B cell (primary cell): ENCODE results near the gene TNIK. TPM values are rescaled to one million over a fixed set of nuclear protein-coding genes. Genes with fewer than 3 reads are reported as not detected.

Source experiments
- ATAC-seq: fragments of 200-7000 bp; cut with Tn5 transposase; one replicate; pipeline ENCODE4 v1.10.0; 2021; ENCODE audit warnings: low read depth, mild to moderate bottlenecking, moderate number of reproducible peaks, moderate library complexity
- CTCF ChIA-PET: fragments of 350-600 bp; sonication (Branson Sonifier 250); formaldehyde crosslinking; loops from one replicate; lab custom pipeline; 2021; ENCODE audit warnings: antibody characterized with exemption, inconsistent platforms; lab: Charles Lee
- POLR2A ChIA-PET: fragments of 350-600 bp; sonication (Branson Sonifier 250); formaldehyde crosslinking; loops from one replicate; lab custom pipeline; 2021; ENCODE audit warnings: antibody characterized with exemption; lab: Charles Lee
- DNase-seq: peaks from one replicate; pipeline ENCODE4 v3.0.0; 2013
- H2AFZ ChIP-seq: 2 replicates; pipeline ENCODE4 v1.6.1; 2012; ENCODE audit warnings: mild to moderate bottlenecking, low read depth, low read length; ENCODE audit not compliant: insufficient read depth, poor library complexity, severe bottlenecking
- H3K27ac ChIP-seq, 2 donors: 1 replicate in 1 of 2; 2 replicates in 1 of 2; pipeline ENCODE4 v1.5.1; 2012 to 2013; ENCODE audit warnings: low read length in 2 of 2, mild to moderate bottlenecking in 2 of 2, moderate library complexity in 1 of 2
- H3K27me3 ChIP-seq, 4 experiments: fragments of 200-600 bp in 1 of 4; sonication (generic) in 1 of 4; replicated peaks in 1 of 4; 1 replicate in 2 of 4; 2 replicates in 2 of 4; pipeline versions ENCODE4 v1.6.1 to v1.7.0; 2013 to 2016; ENCODE audit warnings: low read length in 3 of 4, mild to moderate bottlenecking in 2 of 4, mixed read lengths in 1 of 4, moderate library complexity in 1 of 4; ENCODE audit not compliant: insufficient read depth in 4 of 4, control insufficient read depth in 3 of 4; ENCODE audit errors: control extremely low read depth in 1 of 4
- H3K36me3 ChIP-seq, 2 experiments: replicated peaks in 1 of 2; 1 replicate in 1 of 2; 2 replicates in 1 of 2; pipeline versions ENCODE4 v1.6.1 to v1.7.1; 2013; ENCODE audit warnings: low read length in 1 of 2; ENCODE audit not compliant: insufficient read depth in 2 of 2, control insufficient read depth in 1 of 2; ENCODE audit errors: control extremely low read depth in 1 of 2, extremely low read depth in 1 of 2
- H3K4me1 ChIP-seq, 2 donors: fragments of 200-600 bp in 1 of 2; sonication (generic) in 1 of 2; 1 replicate in 1 of 2; 2 replicates in 1 of 2; pipeline versions ENCODE4 v1.5.1 to v1.6.1; 2013 to 2017; ENCODE audit warnings: low read length in 2 of 2; ENCODE audit not compliant: control insufficient read depth in 2 of 2, insufficient read depth in 2 of 2
- H3K4me2 ChIP-seq: replicated peaks from 2 replicates; pipeline ENCODE3; 2012; ENCODE audit warnings: mild to moderate bottlenecking, low read depth, low read length; ENCODE audit not compliant: poor library complexity, severe bottlenecking
- H3K4me3 ChIP-seq, 5 experiments: fragments of 200-600 bp in 1 of 5; sonication (generic) in 1 of 5; 1 replicate in 3 of 5; 2 replicates in 2 of 5; pipeline versions ENCODE4 v1.5.1 to v1.7.0; 2011 to 2016; ENCODE audit warnings: low read length in 4 of 5, mild to moderate bottlenecking in 4 of 5, low read depth in 2 of 5, control low read depth in 1 of 5, moderate library complexity in 1 of 5; ENCODE audit not compliant: insufficient read depth in 1 of 5; ENCODE audit errors: control extremely low read depth in 1 of 5, extremely low read depth in 1 of 5
- H3K79me2 ChIP-seq: fragments of 200-600 bp; sonication (generic); one replicate; pipeline ENCODE4 v1.6.0; 2016; ENCODE audit warnings: low read length; ENCODE audit not compliant: control insufficient read depth, insufficient read depth
- H3K9ac ChIP-seq: fragments of 200-600 bp; sonication (generic); 2 replicates; pipeline ENCODE4 v1.6.1; 2017; ENCODE audit warnings: mild to moderate bottlenecking, low read length, moderate library complexity
- H3K9me3 ChIP-seq, 3 donors: one replicate each; pipeline versions ENCODE4 v1.6.1 to v1.7.1; 2013; ENCODE audit warnings: low read length in 2 of 3; ENCODE audit not compliant: control insufficient read depth in 2 of 3, insufficient read depth in 1 of 3; ENCODE audit errors: control extremely low read depth in 1 of 3
- H4K20me1 ChIP-seq: 2 replicates; pipeline ENCODE4 v1.6.0; 2012; ENCODE audit warnings: mild to moderate bottlenecking, low read length; ENCODE audit not compliant: insufficient read depth, control insufficient read depth, poor library complexity, severe bottlenecking
- H3K27ac Mint-ChIP-seq: one replicate; pipeline ENCODE4 v1.8.0; 2021; ENCODE audit warnings: mixed read lengths
- H3K27me3 Mint-ChIP-seq: one replicate; pipeline ENCODE4 v1.8.0; 2021; ENCODE audit warnings: mixed read lengths
- H3K4me1 Mint-ChIP-seq: one replicate; pipeline ENCODE4 v1.8.0; 2021; ENCODE audit warnings: mixed read lengths
- H3K4me3 Mint-ChIP-seq: one replicate; pipeline ENCODE4 v1.8.0; 2021; ENCODE audit warnings: mixed read lengths
- H3K9me3 Mint-ChIP-seq: one replicate; pipeline ENCODE4 v1.8.0; 2022; ENCODE audit warnings: mixed read lengths; ENCODE audit not compliant: insufficient read depth
- EZH2 ChIP-seq: IDR thresholded peaks from 2 replicates; pipeline ENCODE4 v1.6.1; 2012; ENCODE audit warnings: borderline replicate concordance, low read depth, mild to moderate bottlenecking, moderate library complexity, low read length; ENCODE audit not compliant: insufficient read depth, poor library complexity, severe bottlenecking
- WGBS: methylation state at CpG from one replicate; pipeline ENCODE4 v1.1.5; 2013; ENCODE audit warnings: missing lambda C conversion rate; ENCODE audit not compliant: insufficient coverage; 5-methylcytosine and 5-hydroxymethylcytosine counted together
- intact Hi-C: fragments of 100-400 bp; cut with micrococcal nuclease; formaldehyde crosslinking; loops from one replicate; pipeline ENCODE4 v1.10.0; 2022
- polyA plus RNA-seq: library from polyadenylated mRNA; depleted of rRNA; stranded (reverse); fragments of >200 nt; gene quantifications from 2 replicates; pipeline ENCODE4 v1.2.3, GENCODE V29; 2012
- total RNA-seq, 2 donors: library from RNA; stranded (reverse); fragments of 120-200 nt in 1 of 2; gene quantifications; 1 replicate in 1 of 2; 2 replicates in 1 of 2; pipeline versions ENCODE4 v1.2.3 to v1.2.4, GENCODE V29; 2013 to 2022
- TF ChIP-seq, protein P1 (sequence below): fragments of 200-600 bp; IDR thresholded peaks from one replicate; pipeline ENCODE4 v1.8.0; 2022; ENCODE audit warnings: antibody characterized with exemption, mild to moderate bottlenecking

TNIK gene
- total and polyA plus RNA-seq, 2 donors (not counting 1 experiment from before 2014, with no cell fraction given) = 0.66 to 7.7 TPM

GRCh38 chr3:171358181-171358880 is 101.9 kb downstream of the TNIK start:
- no peaks in the 10 kb centered on the region for H3K9me3 Mint-ChIP-seq
- H3K4me2 ChIP-seq = no peak overlapping the region
- no peaks in the 10 kb centered on the region for H3K4me1 ChIP-seq
- no peaks in the 10 kb centered on the region for H3K4me1 Mint-ChIP-seq
- no peaks in the 10 kb centered on the region for H3K27me3 Mint-ChIP-seq
- 78% methylated on average over 4 of the region's 10 CpGs for WGBS
- TF ChIP-seq, protein P1, sequence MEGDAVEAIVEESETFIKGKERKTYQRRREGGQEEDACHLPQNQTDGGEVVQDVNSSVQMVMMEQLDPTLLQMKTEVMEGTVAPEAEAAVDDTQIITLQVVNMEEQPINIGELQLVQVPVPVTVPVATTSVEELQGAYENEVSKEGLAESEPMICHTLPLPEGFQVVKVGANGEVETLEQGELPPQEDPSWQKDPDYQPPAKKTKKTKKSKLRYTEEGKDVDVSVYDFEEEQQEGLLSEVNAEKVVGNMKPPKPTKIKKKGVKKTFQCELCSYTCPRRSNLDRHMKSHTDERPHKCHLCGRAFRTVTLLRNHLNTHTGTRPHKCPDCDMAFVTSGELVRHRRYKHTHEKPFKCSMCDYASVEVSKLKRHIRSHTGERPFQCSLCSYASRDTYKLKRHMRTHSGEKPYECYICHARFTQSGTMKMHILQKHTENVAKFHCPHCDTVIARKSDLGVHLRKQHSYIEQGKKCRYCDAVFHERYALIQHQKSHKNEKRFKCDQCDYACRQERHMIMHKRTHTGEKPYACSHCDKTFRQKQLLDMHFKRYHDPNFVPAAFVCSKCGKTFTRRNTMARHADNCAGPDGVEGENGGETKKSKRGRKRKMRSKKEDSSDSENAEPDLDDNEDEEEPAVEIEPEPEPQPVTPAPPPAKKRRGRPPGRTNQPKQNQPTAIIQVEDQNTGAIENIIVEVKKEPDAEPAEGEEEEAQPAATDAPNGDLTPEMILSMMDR = no peak
- no peak for TF ChIP-seq EZH2
- H3K27ac ChIP-seq = no peak overlapping the region
- intact Hi-C loops = no loop called here
- no peaks in the 10 kb centered on the region for H3K9me3 ChIP-seq
- H3K9ac ChIP-seq = no peak overlapping the region
- ATAC-seq = no peak
- H3K4me3 Mint-ChIP-seq = no peak overlapping the region
- no peaks in the 10 kb centered on the region for H3K79me2 ChIP-seq
- no peaks in the 10 kb centered on the region for H3K27me3 ChIP-seq
- H3K27ac Mint-ChIP-seq = no peak overlapping the region
- POLR2A ChIA-PET = no interaction called here
- CTCF ChIA-PET = no interaction called here
- no peak overlapping the region for H2AFZ ChIP-seq
- DNase-seq = no peak
- no peaks in the 10 kb centered on the region for H4K20me1 ChIP-seq
- H3K4me3 ChIP-seq = no peak overlapping the region
- no peaks in the 10 kb centered on the region for H3K36me3 ChIP-seq

DNA sequence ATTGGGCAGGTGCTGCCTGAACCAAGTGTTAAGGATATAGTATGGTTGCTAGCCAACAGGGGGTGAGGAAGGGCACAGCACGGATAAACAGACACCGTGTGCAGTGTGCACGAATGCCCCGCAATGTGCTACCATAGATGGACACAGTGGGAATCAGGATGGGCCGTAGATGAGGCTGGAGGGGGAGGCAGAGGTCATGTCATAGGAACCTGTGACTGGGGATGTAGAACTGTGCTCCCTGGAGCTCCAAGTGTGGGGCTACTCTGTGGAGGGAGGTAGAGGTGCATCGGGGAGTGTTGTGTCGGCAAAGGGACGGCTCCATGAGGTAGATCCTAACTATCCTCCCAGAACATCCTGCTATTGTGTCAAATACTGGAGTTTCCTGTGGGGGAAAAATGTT is 102.5 kb downstream of the TNIK start:
- CTCF ChIA-PET = no interaction called here
- no peaks in the 10 kb centered on the region for H4K20me1 ChIP-seq
- TF ChIP-seq, protein P1 = no peak
- TF ChIP-seq EZH2 = no peak
- no peak overlapping the region for H3K9ac ChIP-seq
- no peaks in the 10 kb centered on the region for H3K27me3 Mint-ChIP-seq
- no peak overlapping the region for H3K27ac Mint-ChIP-seq
- H3K4me2 ChIP-seq = no peak overlapping the region
- no peaks in the 10 kb centered on the region for H3K27me3 ChIP-seq
- H3K79me2 ChIP-seq = no peaks in the 10 kb centered on the region
- no peak overlapping the region for H2AFZ ChIP-seq
- DNase-seq (no peak), ATAC-seq (no peak)
- no peak overlapping the region for H3K4me3 ChIP-seq
- WGBS = 100% methylated on average over 5 of the region's 8 CpGs
- H3K9me3 ChIP-seq = no peaks in the 10 kb centered on the region
- H3K4me1 ChIP-seq = no peaks in the 10 kb centered on the region
- POLR2A ChIA-PET = no interaction called here
- no peaks in the 10 kb centered on the region for H3K4me1 Mint-ChIP-seq
- no peak overlapping the region for H3K4me3 Mint-ChIP-seq
- H3K27ac ChIP-seq = no peak overlapping the region
- intact Hi-C loops = no loop called here
- H3K36me3 ChIP-seq = no peaks in the 10 kb centered on the region
- no peaks in the 10 kb centered on the region for H3K9me3 Mint-ChIP-seq
